K562 (cell line): ENCODE results near the gene TTC9C. TPM values are rescaled to one million over a fixed set of nuclear protein-coding genes. Genes with fewer than 3 reads are reported as not detected.

Experiments
- ATAC-seq: fragments of 200-7000 bp; cut with Tn5 transposase; 3 replicates; pipeline ENCODE4 v1.9.1; 2020; ENCODE audit warnings: moderate library complexity
- BruUV-seq: library from RNA; stranded (reverse); fragments of 400-500 nt; replicated peaks from 2 replicates; lab custom pipeline; 2021; lab: Mats Ljungman, UMichigan
- CTCF ChIA-PET: fragments of 300-600 bp; formaldehyde crosslinking; extraction: SDS; loops from one replicate; lab custom pipeline; 2021; ENCODE audit warnings: low intra/inter-chr PET ratio; lab: Yijun Ruan, JAX
- POLR2A ChIA-PET: fragments of 300-600, 350-650 bp; sonication (Branson Sonifier 250); formaldehyde crosslinking; extraction: SDS; loops from one replicate; lab custom pipeline; 2021; ENCODE audit warnings: antibody characterized with exemption, inconsistent platforms; lab: Yijun Ruan, JAX
- DNase-seq, 4 experiments: peaks; one replicate each; pipeline versions ENCODE4 v3.0.0 to v3.0.0-alpha.2; 2011 to 2018; ENCODE audit warnings: low spot score in 3 of 4, mixed read lengths in 3 of 4; ENCODE audit errors: extremely low read depth in 1 of 4
- FAIRE-seq: peaks from 2 replicates; lab custom pipeline; 2011; peaks lifted over from hg19 to GRCh38; lab: Jason Lieb, UNC
- H2AFZ ChIP-seq: 2 replicates; pipeline ENCODE4 v1.6.0; 2011; ENCODE audit warnings: low read depth, low read length, control low read depth, inconsistent platforms
- H3K27ac ChIP-seq: fragments of 200-600 bp; 3 replicates; pipeline ENCODE4 v1.8.0; 2011; ENCODE audit warnings: low read depth, mild to moderate bottlenecking, control low read depth, inconsistent platforms, low read length, moderate library complexity, mixed read lengths; ENCODE audit errors: extremely low read depth
- H3K27me3 ChIP-seq, 2 experiments: fragments of 300-600 bp in 1 of 2; 2 replicates in 1 of 2; 3 replicates in 1 of 2; pipeline versions ENCODE4 v1.6.0 to v1.8.0; 2011; ENCODE audit warnings: inconsistent platforms in 2 of 2, low read length in 2 of 2, mild to moderate bottlenecking in 1 of 2, mixed read lengths in 1 of 2, moderate library complexity in 1 of 2; ENCODE audit not compliant: control insufficient read depth in 2 of 2, insufficient read depth in 2 of 2
- H3K36me3 ChIP-seq: fragments of 300-600 bp; 3 replicates; pipeline ENCODE4 v1.8.0; 2011; ENCODE audit warnings: mild to moderate bottlenecking, low read length, inconsistent platforms; ENCODE audit not compliant: control insufficient read depth, insufficient read depth
- H3K4me1 ChIP-seq, 2 experiments: fragments of 200-600 bp in 1 of 2; replicated peaks in 1 of 2; 2 replicates in 1 of 2; 3 replicates in 1 of 2; pipeline versions ENCODE4 v1.5.1 to v1.8.0; 2011; ENCODE audit warnings: inconsistent platforms in 2 of 2, low read length in 2 of 2, mild to moderate bottlenecking in 1 of 2, mixed read lengths in 1 of 2, moderate library complexity in 1 of 2; ENCODE audit not compliant: control insufficient read depth in 2 of 2, insufficient read depth in 2 of 2
- H3K4me2 ChIP-seq: 2 replicates; pipeline ENCODE4 v1.6.1; 2011; ENCODE audit warnings: low read length, control low read depth, inconsistent platforms, mixed read lengths; ENCODE audit not compliant: insufficient read depth
- H3K4me3 ChIP-seq: fragments of 200-600 bp; sonication (generic), shearing (Covaris generic); 2 replicates; pipeline ENCODE4 v1.5.1; 2016; ENCODE audit warnings: control low read depth, inconsistent platforms
- H3K79me2 ChIP-seq: fragments of 200-600 bp; 3 replicates; pipeline ENCODE4 v1.8.0; 2011; ENCODE audit warnings: low read length, inconsistent platforms; ENCODE audit not compliant: control insufficient read depth, insufficient read depth
- H3K9ac ChIP-seq, 2 experiments: 2 replicates each; pipeline versions ENCODE4 v1.6.0 to v1.6.1; 2011; ENCODE audit warnings: low read depth in 2 of 2, low read length in 2 of 2, control low read depth in 1 of 2, inconsistent platforms in 1 of 2, mild to moderate bottlenecking in 1 of 2, mixed read lengths in 1 of 2; ENCODE audit not compliant: insufficient read depth in 1 of 2
- H3K9me1 ChIP-seq: one replicate; pipeline ENCODE4 v1.6.0; 2011; ENCODE audit warnings: inconsistent platforms, mild to moderate bottlenecking, low read length, moderate library complexity; ENCODE audit not compliant: control insufficient read depth, insufficient read depth
- H3K9me3 ChIP-seq: replicated peaks from 2 replicates; pipeline ENCODE4 v1.5.1; 2011; ENCODE audit warnings: low read depth, low read length, inconsistent platforms; ENCODE audit not compliant: control insufficient read depth, insufficient read depth
- H4K20me1 ChIP-seq: replicated peaks from 2 replicates; pipeline ENCODE4 v1.6.1; 2011; ENCODE audit warnings: low read length, inconsistent platforms, mixed read lengths; ENCODE audit not compliant: control insufficient read depth, insufficient read depth
- BCL6 ChIP-seq: fragments of 250-450 bp; sonication (Bioruptor Pico); IDR thresholded peaks from 2 replicates; pipeline ENCODE4 v1.4.0; 2020
- CBX1 ChIP-seq: sonication (generic); IDR thresholded peaks from 2 replicates; pipeline ENCODE4 v1.6.1; 2016; ENCODE audit warnings: antibody characterized with exemption, low read depth, mild to moderate bottlenecking
- CHD2 ChIP-seq: IDR thresholded peaks from 2 replicates; pipeline ENCODE4 v1.6.1; 2011; ENCODE audit warnings: low read depth, low read length
- FOXA3 ChIP-seq, 2 experiments: fragments of 450-650 bp in 1 of 2; sonication (generic) in 1 of 2; formaldehyde crosslinking; IDR thresholded peaks in 1 of 2; conservative IDR thresholded peaks in 1 of 2; 2 replicates each; pipeline versions ENCODE4 v1.4.0 to v1.8.0; 2020 to 2022; ENCODE audit warnings: mild to moderate bottlenecking in 2 of 2, missing genetic modification reagents in 1 of 2
- NCOA1 ChIP-seq: fragments of 450-650 bp; IDR thresholded peaks from 2 replicates; pipeline ENCODE4 v1.6.1; 2016; ENCODE audit warnings: low read depth
- PYGO2 ChIP-seq: fragments of 450-650 bp; IDR thresholded peaks from 2 replicates; pipeline ENCODE4 v1.6.1; 2016; ENCODE audit warnings: mild to moderate bottlenecking, missing genetic modification characterization, moderate library complexity, missing compliant biosample characterization
- SAP30 ChIP-seq: fragments of 200-600 bp; sonication (generic); IDR thresholded peaks from 2 replicates; pipeline ENCODE4 v1.6.1; 2012; ENCODE audit warnings: borderline replicate concordance, low read depth, mild to moderate bottlenecking, moderate library complexity, low read length, control low read depth, inconsistent platforms; ENCODE audit not compliant: insufficient read depth, poor library complexity, severe bottlenecking
- SPI1 ChIP-seq: IDR thresholded peaks from 2 replicates; pipeline ENCODE4 v1.6.1; 2011; ENCODE audit warnings: low read depth, low read length, control low read depth, borderline replicate concordance
- ZFP30 ChIP-seq: fragments of 250-450 bp; sonication (Bioruptor Pico); IDR thresholded peaks from 2 replicates; pipeline ENCODE4 v1.8.0; 2022; ENCODE audit warnings: moderate library complexity, mild to moderate bottlenecking, inconsistent platforms, borderline replicate concordance
- ZNF12 ChIP-seq: sonication (generic); formaldehyde crosslinking; IDR thresholded peaks from 2 replicates; pipeline ENCODE4 v1.4.0; 2020; ENCODE audit warnings: mild to moderate bottlenecking, missing genetic modification reagents
- WGBS: fragments of 100-300 bp; shearing (Covaris generic); methylation state at CpG from one replicate; pipeline ENCODE4 v1.1.6; 2016; ENCODE audit warnings: low coverage, mixed read lengths; ENCODE audit not compliant: insufficient coverage; ENCODE audit errors: missing lambda C conversion rate; 5-methylcytosine and 5-hydroxymethylcytosine counted together
- in situ Hi-C: fragments of 300-500 bp; cut with MboI; formaldehyde crosslinking; loops from 4 replicates; pipeline ENCODE4 v1.15.0; 2018; ENCODE audit warnings: inconsistent platforms, mixed read lengths
- intact Hi-C: fragments of 100-400 bp; cut with micrococcal nuclease; formaldehyde crosslinking; loops from 2 replicates; pipeline ENCODE4 v1.14.2; 2022
- polyA plus RNA-seq, 8 experiments: library from polyadenylated mRNA; depleted of rRNA in 4 of 8; stranded (reverse) in 5 of 8; unstranded in 3 of 8; fragments of >200 nt; fragmentation: Nextera tagmentation in 2 of 8; fragmentation: Illumina TruSeq in 1 of 8; extraction: Ambion mirVana in 2 of 8; extraction: Trizol in 1 of 8; gene quantifications; 2 replicates each; pipeline versions ENCODE4 v1.2.1 to v1.2.3, GENCODE V29; 2011 to 2014; ENCODE audit warnings: inconsistent platforms in 1 of 8, missing spikeins in 1 of 8
- total RNA-seq, 7 experiments: library from RNA; depleted of rRNA in 6 of 7; stranded (reverse); fragments of >200 nt in 6 of 7; fragmentation: Illumina TruSeq in 2 of 7; extraction: Trizol in 2 of 7; gene quantifications; 2 replicates each; pipeline versions ENCODE4 v1.2.1 to v1.2.3, GENCODE V29; 2011 to 2021; ENCODE audit warnings: low replicate concordance in 1 of 7
- TF ChIP-seq, protein P1 (sequence below): sonication (generic); formaldehyde crosslinking; IDR thresholded peaks from 2 replicates; pipeline ENCODE4 v1.8.1; 2022; ENCODE audit warnings: missing genetic modification reagents
- TF ChIP-seq, protein P2 (sequence below): fragments of 250-450 bp; sonication (Bioruptor Pico); IDR thresholded peaks from 2 replicates; pipeline ENCODE4 v1.4.0; 2020; ENCODE audit warnings: mild to moderate bottlenecking, moderate library complexity
- TF ChIP-seq, protein P3 (sequence below), 3 experiments: fragments of 200-800 bp in 1 of 3; sonication (Bioruptor generic) in 1 of 3; sonication (generic) in 1 of 3; formaldehyde crosslinking in 1 of 3; IDR thresholded peaks; 2 replicates each; pipeline versions ENCODE4 v1.6.1 to v1.8.0; 2016 to 2022; ENCODE audit warnings: mild to moderate bottlenecking in 2 of 3, missing compliant biosample characterization in 2 of 3, missing genetic modification characterization in 2 of 3, missing genetic modification reagents in 1 of 3
- TF ChIP-seq, protein P4 (sequence below): fragments of 450-650 bp; formaldehyde crosslinking; IDR thresholded peaks from 2 replicates; pipeline ENCODE4 v1.4.0; 2020; ENCODE audit warnings: mild to moderate bottlenecking, moderate library complexity

TTC9C gene
- total and polyA plus RNA-seq, 9 of the 15 experiments (the other 6 are each of a cell fraction or from before 2014, with no cell fraction given): 32.8 to 59.0 (median 37.1) TPM

DNA sequence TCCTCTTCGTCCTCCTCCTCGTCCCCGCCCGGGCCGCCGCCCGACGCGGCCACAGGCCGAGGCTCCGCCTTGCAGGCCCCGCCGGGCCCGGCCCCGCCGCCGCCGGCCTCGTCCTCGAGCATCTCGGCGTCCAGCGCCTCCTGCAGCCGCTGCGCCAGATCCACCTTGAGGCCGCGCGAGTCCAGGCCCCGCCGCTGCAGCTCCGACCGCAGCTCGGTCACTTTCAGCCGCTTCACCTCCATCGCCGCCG is 1.4 kb upstream of the TTC9C start:
- peak overlapping the region; percentile 99 for H3K27ac ChIP-seq
- no peak for FAIRE-seq
- in situ Hi-C loops (no loop called here), intact Hi-C loops (loop anchor here (1.0 to 10.0 kb wide), 7 partner anchors 20 to 135 kb away; partner anchors contain the start of genes BSCL2, GNG3, POLR2G and TMEM179B)
- H3K79me2 ChIP-seq: peaks cover 80% of the 10 kb centered on the region
- H3K36me3 ChIP-seq: peaks cover 56% of the 10 kb centered on the region
- DNase-seq: peak in 1 of 4 experiments; percentile 73
- no peaks in the 10 kb centered on the region for H3K9me1 ChIP-seq
- ATAC-seq: peak; percentile 45; the same call in 2 of the 3 replicates
- H4K20me1 ChIP-seq: peaks cover 6% of the 10 kb centered on the region; the same call in 1 of the 2 replicates
- H3K4me3 ChIP-seq: peak overlapping the region; percentile 90
- 0% methylated on average over 3 of the region's 37 CpGs for WGBS
- H3K4me2 ChIP-seq: peak overlapping the region; percentile 100; the same call in 1 of the 2 replicates
- H3K9ac ChIP-seq: peak overlapping the region; percentile 98 to 100
- ChIA-PET CTCF (interaction anchor here (0.7 kb wide), 1 partner anchor 35 kb away, joined by 3 read pairs; the partner anchor contains the start of gene POLR2G), POLR2A (interaction anchor here (0.5 to 4.5 kb wide), 23 partner anchors 9 to 180 kb away, joined by 3 to 31 read pairs (median 5); partner anchors contain the start of genes AHNAK, BSCL2, C11orf98 and CSKMT)
- no peaks in the 10 kb centered on the region for H3K9me3 ChIP-seq
- no peaks in the 10 kb centered on the region for H3K27me3 ChIP-seq
- peaks cover 13 to 19% of the 10 kb centered on the region in 2 experiments; a peak in 4 of 5 replicates for H3K4me1 ChIP-seq
- BruUV-seq: no TSS peak
- peak overlapping the region; percentile 42; the same call in 1 of the 2 replicates for H2AFZ ChIP-seq
- TF ChIP-seq PYGO2 (tag): no peak
- peak; percentile 72 for TF ChIP-seq SAP30
- no peak for TF ChIP-seq CHD2
- no peak for TF ChIP-seq SPI1
- TF ChIP-seq, protein P1, sequence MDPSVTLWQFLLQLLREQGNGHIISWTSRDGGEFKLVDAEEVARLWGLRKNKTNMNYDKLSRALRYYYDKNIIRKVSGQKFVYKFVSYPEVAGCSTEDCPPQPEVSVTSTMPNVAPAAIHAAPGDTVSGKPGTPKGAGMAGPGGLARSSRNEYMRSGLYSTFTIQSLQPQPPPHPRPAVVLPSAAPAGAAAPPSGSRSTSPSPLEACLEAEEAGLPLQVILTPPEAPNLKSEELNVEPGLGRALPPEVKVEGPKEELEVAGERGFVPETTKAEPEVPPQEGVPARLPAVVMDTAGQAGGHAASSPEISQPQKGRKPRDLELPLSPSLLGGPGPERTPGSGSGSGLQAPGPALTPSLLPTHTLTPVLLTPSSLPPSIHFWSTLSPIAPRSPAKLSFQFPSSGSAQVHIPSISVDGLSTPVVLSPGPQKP: no peak
- no peak for TF ChIP-seq CBX1
- no peak for TF ChIP-seq NCOA1
- TF ChIP-seq ZNF12 (CRISPR knock-in tag): no peak
- no peak for TF ChIP-seq BCL6 (CRISPR knock-in tag)
- TF ChIP-seq FOXA3 (CRISPR knock-in tag; conservative IDR thresholded peaks at IDR 0.05 in 1 of 2, IDR thresholded peaks at IDR 0.05 in 1 of 2): no peak
- TF ChIP-seq, protein P2, sequence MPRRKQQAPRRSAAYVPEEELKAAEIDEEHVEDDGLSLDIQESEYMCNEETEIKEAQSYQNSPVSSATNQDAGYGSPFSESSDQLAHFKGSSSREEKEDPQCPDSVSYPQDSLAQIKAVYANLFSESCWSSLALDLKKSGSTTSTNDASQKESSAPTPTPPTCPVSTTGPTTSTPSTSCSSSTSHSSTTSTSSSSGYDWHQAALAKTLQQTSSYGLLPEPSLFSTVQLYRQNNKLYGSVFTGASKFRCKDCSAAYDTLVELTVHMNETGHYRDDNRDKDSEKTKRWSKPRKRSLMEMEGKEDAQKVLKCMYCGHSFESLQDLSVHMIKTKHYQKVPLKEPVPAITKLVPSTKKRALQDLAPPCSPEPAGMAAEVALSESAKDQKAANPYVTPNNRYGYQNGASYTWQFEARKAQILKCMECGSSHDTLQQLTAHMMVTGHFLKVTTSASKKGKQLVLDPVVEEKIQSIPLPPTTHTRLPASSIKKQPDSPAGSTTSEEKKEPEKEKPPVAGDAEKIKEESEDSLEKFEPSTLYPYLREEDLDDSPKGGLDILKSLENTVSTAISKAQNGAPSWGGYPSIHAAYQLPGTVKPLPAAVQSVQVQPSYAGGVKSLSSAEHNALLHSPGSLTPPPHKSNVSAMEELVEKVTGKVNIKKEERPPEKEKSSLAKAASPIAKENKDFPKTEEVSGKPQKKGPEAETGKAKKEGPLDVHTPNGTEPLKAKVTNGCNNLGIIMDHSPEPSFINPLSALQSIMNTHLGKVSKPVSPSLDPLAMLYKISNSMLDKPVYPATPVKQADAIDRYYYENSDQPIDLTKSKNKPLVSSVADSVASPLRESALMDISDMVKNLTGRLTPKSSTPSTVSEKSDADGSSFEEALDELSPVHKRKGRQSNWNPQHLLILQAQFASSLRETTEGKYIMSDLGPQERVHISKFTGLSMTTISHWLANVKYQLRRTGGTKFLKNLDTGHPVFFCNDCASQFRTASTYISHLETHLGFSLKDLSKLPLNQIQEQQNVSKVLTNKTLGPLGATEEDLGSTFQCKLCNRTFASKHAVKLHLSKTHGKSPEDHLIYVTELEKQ (CRISPR knock-in tag): no peak
- TF ChIP-seq, protein P3, sequence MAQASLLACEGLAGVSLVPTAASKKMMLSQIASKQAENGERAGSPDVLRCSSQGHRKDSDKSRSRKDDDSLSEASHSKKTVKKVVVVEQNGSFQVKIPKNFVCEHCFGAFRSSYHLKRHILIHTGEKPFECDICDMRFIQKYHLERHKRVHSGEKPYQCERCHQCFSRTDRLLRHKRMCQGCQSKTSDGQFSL (CRISPR knock-in tag; IDR thresholded peaks at IDR 0.05): no peak
- TF ChIP-seq, protein P3 (tag; IDR thresholded peaks at IDR 0.05): no peak
- no peak for TF ChIP-seq ZFP30
- TF ChIP-seq, protein P4, sequence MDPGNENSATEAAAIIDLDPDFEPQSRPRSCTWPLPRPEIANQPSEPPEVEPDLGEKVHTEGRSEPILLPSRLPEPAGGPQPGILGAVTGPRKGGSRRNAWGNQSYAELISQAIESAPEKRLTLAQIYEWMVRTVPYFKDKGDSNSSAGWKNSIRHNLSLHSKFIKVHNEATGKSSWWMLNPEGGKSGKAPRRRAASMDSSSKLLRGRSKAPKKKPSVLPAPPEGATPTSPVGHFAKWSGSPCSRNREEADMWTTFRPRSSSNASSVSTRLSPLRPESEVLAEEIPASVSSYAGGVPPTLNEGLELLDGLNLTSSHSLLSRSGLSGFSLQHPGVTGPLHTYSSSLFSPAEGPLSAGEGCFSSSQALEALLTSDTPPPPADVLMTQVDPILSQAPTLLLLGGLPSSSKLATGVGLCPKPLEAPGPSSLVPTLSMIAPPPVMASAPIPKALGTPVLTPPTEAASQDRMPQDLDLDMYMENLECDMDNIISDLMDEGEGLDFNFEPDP (CRISPR knock-in tag): no peak
